NCI-H748 treated with DMSO at 0.1 percent for 48 hours (cell line): ENCODE measurements around the gene TNS1.

Source experiments
- DNase-seq: peaks from one replicate; lab custom pipeline; 2025; lab: John Stamatoyannopoulos, UW

TNS1 gene

GRCh38 chr2:217943446-217944321 is 59.1 kb downstream of the TNS1 start:
- DNase-seq: no peak

GRCh38 chr2:217942731-217943335 is 60.0 kb downstream of the TNS1 start:
- no peak for DNase-seq

- DNase-seq: no peak
Measured at GRCh38 chr2:217941886-217942728, 60.7 kb downstream of the TNS1 start.

- DNase-seq: no peak
Measured at GRCh38 chr2:217941339-217941738, 61.5 kb downstream of the TNS1 start.

- no peak for DNase-seq
Measured at GRCh38 chr2:217940261-217941220, 62.3 kb downstream of the TNS1 start.

GRCh38 chr2:217939629-217940245 is 63.1 kb downstream of the TNS1 start:
- no peak for DNase-seq

- no peak for DNase-seq
Measured at GRCh38 chr2:217939220-217939619, 63.6 kb downstream of the TNS1 start.

GRCh38 chr2:217938036-217938435 is 64.8 kb downstream of the TNS1 start:
- no peak for DNase-seq

GRCh38 chr2:217937446-217937845 is 65.3 kb downstream of the TNS1 start:
- no peak for DNase-seq

- DNase-seq: no peak
Measured at GRCh38 chr2:217936952-217937351, 65.8 kb downstream of the TNS1 start.

- no peak for DNase-seq
Measured at GRCh38 chr2:217935901-217936684, 66.7 kb downstream of the TNS1 start.

GRCh38 chr2:217935235-217935879 is 67.4 kb downstream of the TNS1 start:
- DNase-seq: no peak

GRCh38 chr2:217934321-217935131 is 68.3 kb downstream of the TNS1 start:
- no peak for DNase-seq

GRCh38 chr2:217933617-217933993 is 69.2 kb downstream of the TNS1 start:
- DNase-seq: peak; percentile 75

GRCh38 chr2:217932803-217933616 is 69.8 kb downstream of the TNS1 start:
- DNase-seq: peak; percentile 15

- no peak for DNase-seq
Measured at GRCh38 chr2:217931846-217932560, 70.8 kb downstream of the TNS1 start.
